Stimulated activated naive CD8-positive, alpha-beta T cell treated with anti-CD3 and anti-CD28 coated beads, Interleukin-15, Interleukin-2, amounts not matched to agents 100 U/mL and 50 U/mL, for 24 hours (primary cell): ENCODE data around the gene JMY.

ENCODE experiments used
- ATAC-seq: fragments of 150-1000 bp; cut with Tn5 transposase; one replicate; pipeline ENCODE4 v1.10.0; 2021
- DNase-seq: peaks from one replicate; pipeline ENCODE4 v3.0.0; 2021

Gene JMY, protein sequence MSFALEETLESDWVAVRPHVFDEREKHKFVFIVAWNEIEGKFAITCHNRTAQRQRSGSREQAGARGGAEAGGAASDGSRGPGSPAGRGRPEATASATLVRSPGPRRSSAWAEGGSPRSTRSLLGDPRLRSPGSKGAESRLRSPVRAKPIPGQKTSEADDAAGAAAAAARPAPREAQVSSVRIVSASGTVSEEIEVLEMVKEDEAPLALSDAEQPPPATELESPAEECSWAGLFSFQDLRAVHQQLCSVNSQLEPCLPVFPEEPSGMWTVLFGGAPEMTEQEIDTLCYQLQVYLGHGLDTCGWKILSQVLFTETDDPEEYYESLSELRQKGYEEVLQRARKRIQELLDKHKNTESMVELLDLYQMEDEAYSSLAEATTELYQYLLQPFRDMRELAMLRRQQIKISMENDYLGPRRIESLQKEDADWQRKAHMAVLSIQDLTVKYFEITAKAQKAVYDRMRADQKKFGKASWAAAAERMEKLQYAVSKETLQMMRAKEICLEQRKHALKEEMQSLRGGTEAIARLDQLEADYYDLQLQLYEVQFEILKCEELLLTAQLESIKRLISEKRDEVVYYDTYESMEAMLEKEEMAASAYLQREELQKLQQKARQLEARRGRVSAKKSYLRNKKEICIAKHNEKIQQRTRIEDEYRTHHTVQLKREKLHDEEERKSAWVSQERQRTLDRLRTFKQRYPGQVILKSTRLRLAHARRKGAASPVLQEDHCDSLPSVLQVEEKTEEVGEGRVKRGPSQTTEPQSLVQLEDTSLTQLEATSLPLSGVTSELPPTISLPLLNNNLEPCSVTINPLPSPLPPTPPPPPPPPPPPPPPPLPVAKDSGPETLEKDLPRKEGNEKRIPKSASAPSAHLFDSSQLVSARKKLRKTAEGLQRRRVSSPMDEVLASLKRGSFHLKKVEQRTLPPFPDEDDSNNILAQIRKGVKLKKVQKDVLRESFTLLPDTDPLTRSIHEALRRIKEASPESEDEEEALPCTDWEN

DNA sequence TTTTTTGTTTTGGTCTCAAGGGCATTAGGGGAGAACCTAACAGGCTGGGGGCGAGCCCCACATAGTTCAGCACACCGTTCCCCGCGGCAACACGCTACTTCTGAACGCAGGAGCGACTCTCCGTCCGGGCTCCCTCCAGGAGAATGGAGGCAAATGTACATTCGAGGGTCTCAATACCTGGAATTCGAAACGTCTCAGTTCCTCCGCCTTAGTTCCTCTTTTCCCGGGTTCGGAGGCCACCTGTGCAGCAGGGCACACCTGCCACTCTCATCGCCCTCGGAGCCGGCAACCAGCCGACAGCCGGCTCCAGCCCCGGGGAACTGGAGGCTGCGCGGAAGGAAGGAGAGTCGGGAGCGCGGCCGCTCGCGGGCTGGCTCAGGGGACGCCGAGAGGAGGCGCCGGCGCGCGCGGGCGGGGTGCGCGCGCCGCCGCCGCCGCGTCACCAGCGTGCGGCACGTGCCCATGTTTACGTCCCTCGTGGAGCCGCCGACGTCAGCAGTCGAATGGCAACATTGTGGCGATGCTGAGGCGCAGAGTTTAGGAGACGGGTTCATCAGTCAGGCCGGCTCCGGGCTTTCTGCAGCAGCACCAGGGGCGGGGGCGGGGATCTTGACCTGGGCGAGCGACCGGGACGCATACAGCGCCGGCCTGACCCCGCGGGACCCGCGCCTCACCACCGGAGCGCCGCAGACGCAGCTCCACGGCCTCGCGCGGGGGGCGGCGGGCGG, at the start of gene JMY:
JMY (plus strand) TSS at position 498 of the 728 bp plus-strand sequence. CDS start 520 bp downstream, outside the sequence.
- peak; percentile 83 for DNase-seq
- peak; percentile 79 for ATAC-seq

DNA sequence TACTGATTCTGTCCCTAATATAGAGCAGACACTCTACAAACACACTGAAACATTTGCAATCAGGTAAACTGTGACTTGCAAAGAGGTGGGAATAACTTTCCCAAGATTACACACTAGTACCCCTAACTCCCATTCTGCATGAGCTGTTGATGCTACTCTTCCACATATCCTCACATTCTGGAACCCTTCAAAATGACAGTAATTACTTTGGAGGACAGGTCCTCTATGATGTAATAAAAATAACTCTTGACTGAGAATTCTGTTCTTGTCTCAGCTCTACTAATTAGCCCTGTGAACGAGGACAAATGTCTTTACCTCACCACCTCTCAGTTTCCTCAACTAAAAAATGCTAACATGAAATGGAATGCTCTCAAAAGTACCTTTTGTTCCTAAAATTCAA, 49.5 kb upstream of the JMY start:
- ATAC-seq = no peak
- no peak for DNase-seq

DNA sequence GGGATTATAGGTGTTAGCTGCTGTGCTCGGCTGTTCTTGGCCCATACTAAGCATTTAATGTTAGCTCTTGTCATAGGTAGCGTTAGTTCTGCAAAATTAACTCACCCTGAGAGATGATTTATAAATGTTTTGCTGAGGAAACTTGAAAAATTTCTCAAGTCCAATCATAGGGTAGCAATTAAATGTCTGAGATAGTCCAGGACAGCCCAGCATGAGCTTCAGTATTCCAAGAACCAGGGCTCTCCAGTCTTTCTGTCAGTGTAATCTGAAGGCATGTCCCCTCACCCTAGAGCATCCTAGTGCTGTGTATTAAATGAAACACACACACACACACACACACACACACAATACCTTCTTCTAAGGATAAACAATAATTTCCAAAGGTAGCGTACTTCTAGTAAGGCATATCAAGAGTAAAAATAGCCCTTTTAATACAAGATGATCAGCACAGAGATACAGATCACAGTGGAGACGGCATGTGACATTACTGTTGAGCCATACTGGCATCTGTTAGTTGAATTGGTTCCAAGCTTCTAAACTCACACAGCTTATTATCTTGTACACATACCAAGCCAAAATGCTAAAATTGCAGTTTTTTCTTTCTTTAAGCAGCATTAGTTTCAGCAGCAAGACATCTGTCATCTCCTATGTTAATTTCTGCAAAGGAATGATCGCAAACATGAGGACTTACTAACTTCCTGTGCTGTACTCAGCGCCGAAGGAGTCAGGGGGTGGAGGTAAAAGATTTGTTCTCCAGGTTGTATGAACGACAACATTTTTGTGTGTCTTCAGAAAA, 46.3 kb upstream of the JMY start:
- ATAC-seq (no peak), DNase-seq (no peak)

DNA sequence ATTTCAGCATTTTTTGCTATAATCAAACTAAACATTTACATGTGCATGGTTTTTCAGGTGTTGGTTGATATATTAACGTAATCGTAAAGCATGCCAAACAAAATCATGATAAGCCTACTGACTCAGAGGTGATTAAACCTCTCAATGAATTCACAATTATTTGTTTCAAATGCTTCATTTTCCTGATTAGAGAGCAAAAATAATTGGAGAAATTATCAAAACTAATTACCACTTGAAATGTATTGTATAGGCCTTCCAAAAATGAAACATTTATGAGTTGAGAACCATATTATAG, 45.7 kb upstream of the JMY start:
- no peak for ATAC-seq
- DNase-seq = no peak

DNA sequence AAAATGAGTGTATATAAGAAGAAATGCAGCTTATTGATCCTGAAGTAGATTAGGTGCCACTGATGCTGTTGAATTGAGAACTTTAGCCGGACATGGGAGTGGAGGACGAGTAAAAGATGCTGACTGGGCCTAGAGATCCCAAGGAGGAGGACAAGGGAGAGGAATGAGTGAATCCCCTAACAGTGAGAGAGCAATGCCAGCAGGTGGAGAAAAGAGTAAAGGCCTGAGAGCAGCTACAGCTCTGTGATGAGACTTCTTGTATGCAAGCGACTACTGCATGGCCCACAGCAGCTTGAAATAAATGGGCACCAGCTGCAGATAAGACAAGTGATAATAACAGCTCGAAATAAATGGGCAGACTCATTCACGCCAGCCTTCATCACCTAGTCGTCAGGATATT, 44.5 kb upstream of the JMY start:
- ATAC-seq (no peak), DNase-seq (no peak)

DNA sequence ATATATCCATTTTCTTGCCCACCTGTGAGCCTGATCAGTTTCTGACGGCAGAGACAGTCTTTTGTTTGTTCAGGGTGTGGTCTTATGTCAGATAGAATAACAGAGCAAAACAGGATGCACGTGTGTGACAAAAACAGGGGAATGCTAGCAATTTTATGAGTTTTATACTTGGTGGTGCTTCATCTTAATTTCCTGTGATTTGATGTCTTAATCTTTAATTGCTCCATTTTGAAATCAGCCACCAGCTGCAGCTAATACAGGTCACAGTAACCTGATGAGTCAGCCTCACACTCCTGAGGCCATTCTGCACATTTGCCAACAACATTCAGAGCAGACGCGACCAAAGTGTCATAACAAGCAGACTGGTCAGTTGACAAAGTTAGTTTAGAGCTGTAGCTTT, 42.3 kb upstream of the JMY start:
- no peak for ATAC-seq
- DNase-seq = no peak

DNA sequence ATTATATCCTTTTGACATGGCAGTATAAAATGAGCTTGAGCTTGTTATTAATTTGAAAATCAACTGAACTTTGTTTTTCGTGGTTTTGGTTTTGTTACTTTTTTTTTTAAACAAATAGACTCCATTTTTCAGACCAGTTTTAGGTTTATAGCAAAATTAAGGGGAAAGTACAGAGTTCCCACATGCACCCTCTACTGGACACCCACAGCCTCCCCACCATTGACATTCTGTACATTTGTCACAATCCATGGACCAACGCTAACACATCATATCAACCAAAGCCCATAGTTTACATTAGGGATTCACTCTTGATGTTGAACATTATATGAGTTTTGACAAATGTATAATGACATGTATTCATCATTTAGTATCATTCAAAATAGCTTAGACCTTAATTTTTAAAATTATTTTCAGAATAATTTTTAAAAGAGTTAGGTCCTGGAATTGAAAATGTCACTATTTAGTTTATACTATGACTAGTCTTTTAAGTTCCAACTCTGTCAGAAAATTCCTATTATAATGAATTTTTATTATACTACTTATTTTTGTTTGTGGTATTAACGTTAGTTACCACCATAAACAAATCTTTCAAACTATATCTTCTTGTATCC, 35.3 kb upstream of the JMY start:
- ATAC-seq = no peak
- DNase-seq = no peak

DNA sequence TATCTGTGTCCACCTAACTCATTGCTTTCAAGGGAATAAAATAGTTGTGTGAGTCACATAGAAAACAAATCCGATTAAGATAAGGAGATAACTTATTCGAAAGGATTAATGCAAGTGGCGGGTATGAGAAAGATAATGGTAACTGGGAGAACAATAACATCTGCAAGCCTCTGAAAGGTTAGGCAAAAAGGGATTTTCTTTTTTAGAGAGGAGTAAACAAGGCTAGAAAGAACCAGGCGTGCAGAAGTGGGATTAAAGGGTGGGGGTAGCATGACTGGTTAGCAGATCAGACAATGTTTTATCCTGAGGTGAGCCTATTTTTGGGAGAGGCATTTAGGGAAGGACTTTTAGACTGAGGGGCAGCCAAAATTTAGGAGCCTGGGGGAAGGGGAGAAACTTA, 34.7 kb upstream of the JMY start:
- DNase-seq = no peak
- ATAC-seq = no peak

DNA sequence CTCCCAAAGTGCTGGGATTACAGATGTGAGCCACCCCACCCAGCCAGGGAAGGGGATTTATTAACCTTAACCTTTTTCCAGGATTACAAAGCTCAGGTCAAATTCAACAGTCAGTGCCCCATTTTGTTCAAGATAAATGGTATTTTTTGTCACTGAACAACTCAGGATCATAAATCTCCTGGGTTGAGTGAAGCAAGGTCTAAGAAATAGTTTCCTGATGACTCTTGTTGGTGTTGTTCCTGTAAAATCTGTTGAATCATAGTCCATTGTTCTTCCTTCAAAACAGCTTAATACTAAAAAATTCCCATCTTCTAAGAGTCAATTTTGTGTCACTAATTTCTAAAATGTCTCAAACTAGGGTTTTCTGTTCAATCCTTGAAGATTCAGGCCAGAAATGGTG, 33.9 kb upstream of the JMY start:
- DNase-seq (no peak), ATAC-seq (no peak)

DNA sequence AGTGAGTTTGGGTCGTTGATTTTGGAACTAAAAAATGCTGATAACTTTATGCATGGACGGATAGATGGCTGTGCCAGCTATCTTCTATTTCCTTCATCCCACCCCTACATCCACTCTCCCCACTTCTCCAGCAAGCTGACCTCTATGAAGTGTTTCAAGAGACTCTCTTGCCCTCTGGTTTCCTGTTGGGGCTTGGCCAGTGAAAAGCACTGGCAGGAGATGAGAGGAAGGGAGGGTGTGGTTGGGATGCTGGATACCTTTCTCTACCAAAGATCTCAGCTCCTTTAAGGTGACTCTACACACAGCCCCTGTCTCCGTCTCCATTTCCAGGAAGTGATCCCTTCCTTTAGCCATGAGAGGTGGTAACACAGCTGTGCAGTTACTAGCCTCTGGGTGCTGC, 30.0 kb upstream of the JMY start:
- ATAC-seq = no peak
- DNase-seq = no peak

DNA sequence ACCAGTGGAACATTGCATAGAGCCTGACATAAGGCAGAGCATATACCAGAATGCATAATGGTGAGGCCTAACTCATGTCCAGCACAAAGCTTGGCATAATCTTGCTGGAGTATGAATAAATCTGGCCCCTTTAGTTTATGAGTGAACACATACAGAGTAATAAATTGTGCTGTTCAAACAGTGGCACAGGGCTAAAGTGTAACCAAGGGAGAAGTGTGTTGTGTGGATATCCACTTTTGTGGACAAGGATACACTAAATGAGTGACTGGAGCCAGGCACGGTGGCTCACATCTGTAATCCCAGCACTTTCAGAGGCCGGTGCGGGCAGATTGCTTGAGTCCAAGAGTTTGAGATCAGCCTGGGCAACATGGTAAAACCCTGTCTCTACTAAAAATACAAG, 29.4 kb upstream of the JMY start:
- ATAC-seq (no peak), DNase-seq (no peak)

DNA sequence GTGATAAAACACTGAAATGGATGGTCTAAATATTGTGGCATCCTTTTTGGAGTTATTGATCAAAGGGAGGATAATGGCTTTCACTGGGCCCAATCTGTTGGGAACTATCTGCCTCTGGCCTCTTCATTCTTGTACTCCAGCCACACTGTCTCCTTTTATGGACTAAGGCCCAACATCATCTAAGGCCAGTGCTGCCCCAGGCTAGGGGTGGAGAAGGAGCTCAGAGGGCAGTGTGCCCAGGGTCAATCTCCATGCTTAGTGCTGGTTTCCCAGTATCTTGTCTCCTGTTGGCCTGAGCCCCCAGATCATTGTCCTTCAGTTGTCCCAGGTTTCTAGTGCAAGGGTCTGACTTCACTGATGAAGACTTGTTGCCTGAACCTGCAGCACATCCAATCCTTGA, 26.4 kb upstream of the JMY start:
- ATAC-seq = no peak

DNA sequence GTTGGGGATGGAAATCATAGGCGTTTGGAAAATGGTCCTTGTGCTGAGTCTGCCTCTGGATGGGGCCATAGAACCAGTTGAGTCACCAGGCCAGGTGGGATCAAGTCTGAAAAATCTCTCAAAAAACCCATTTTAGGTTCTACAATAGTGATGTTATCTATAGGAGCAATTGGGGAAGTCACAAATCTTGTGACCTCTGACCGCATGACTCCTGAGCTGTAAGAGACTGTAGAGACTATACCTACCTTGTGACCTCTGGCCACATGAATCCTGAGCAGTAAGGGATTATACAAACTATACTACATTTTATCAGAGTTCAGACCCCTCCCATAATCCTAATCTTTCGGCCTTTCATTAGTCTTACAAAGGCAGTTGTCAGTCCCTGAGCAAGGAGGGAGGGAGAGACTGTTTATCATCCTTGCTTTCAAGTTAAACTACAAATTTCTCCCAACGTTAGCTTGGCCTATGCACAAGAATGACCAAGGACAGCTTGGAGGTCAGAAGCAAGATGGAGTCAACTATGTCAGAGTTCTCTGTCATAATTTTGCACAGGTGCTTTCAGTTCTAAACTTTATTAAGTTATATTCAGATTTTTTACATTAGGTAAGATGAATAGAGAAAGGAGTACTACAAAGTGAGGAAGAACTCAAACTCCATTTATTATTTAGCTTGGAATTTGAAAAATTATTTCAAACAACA, 11.5 kb upstream of the JMY start:
- DNase-seq = no peak
- no peak for ATAC-seq

More for the DNA sequence above, 26.4 kb upstream of the JMY start:
- DNase-seq = no peak

DNA sequence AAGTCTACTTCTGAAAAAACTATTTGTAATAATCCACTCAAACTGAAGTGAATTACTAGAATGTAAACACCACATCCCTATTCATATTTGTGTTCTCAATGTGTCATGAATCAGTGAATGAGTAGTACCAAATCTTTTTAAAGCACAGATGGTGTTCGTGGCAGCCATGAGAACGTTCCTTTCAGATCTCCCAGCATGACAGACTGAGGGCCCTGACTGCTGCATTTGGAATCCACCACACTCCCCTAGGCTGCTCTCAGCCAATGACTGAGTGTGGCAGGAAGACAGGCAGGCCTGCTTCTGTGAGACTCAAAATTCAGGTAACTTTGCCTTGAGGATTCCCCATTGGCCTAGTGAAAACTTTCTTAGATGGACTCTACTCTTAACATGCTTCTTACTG, 10.9 kb upstream of the JMY start:
- ATAC-seq (no peak), DNase-seq (no peak)

DNA sequence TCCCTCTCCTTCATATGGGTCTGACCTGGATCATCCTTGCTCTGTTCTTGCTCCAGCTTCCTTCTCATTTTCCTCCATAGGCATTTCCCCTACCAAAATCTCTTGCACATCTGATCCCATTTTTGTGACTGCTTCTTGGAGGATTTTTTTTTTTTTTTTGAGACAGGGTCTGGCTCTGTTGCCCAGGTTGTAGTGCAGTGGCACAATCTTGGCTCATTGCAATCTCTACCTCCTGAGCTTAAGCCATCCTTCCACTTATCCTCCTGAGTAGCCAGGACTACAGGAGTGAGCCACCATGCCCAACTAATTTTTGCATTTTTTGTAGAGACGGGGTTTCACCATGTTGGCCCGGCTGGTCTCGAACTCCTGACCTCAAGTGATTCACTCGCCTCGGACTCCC, 10.5 kb upstream of the JMY start:
- ATAC-seq (no peak), DNase-seq (no peak)

DNA sequence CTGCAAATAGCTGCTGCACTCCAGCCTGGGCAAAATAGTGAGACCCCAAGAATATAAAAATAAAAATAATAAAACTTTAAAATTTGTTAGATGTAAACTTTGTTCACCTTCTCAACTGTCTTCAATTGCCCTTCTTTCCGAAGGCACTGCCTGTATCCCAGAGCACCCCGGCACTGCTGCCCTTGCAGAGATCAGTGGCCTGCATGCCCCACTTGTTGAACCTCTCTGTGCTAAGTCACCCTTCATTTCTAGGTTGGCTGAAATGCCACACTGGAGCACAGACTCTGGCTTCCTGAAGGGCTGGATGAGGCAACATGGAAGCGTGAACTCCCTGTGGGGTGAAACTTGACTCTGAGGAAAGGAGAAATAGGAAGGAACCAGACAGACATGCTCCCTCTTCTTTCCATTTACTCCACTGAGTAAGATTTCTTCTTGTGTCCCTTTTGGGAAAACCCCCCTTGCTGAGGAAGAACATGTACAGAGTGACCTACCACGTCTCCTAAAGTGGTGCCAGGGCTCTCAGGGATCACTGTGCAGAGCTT, 8.4 kb upstream of the JMY start:
- DNase-seq (no peak), ATAC-seq (no peak)

DNA sequence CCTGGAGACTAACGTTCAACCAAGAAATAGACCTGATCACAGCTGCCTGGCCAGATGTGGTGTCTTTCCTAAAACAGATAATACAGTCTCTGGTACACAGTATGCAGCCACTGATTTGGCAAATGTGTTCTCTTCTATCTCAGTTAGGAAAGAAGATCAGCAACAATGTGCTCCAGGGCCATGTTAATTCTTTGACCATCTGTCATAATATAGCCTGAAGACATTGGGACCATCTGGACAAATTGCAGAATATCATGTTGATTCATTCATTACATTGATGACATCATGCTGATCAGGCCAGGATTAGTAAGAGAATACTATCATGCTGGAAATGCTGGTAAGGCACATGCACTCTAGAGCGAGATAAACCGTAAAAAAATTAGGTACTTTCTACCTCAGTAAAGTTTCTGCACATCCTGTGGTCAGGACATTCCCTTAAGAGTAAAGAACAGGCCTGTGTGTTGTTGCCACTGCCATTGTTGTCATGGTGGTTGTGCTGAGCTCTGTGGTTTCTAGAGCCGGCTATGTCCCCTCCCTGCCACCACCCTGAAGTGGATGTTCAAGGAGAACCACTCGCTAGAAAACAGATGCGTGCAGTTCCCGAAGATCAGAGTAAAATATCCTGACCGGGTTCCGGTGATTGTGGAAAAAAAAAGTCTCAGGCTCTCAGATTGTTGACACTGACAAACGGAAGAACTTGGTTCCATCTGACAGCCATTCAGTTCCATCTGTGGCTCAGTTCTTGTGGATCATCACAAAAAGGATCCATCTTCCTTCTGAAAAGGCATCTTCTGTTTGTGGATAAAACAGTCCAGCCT, 6.4 kb upstream of the JMY start:
- DNase-seq (no peak), ATAC-seq (peak; percentile 71)

DNA sequence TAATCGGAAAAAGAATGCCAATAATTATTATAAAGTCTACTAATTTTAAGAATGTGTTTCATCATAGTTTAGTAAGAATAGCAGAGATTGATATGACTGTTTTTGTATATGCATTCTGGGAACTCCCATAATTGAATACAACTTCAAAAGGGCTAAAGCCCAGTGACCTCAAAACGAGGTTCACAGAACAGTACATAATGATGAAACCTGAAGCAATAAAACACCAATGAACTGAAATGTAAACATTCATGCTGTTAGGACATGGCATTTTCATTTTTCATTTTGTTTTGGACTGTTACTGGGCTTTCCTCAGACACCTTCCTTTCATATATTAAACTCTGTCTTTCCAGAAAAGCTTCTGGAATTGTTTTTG, 684 bp upstream of the JMY start:
- ATAC-seq (no peak), DNase-seq (no peak)

DNA sequence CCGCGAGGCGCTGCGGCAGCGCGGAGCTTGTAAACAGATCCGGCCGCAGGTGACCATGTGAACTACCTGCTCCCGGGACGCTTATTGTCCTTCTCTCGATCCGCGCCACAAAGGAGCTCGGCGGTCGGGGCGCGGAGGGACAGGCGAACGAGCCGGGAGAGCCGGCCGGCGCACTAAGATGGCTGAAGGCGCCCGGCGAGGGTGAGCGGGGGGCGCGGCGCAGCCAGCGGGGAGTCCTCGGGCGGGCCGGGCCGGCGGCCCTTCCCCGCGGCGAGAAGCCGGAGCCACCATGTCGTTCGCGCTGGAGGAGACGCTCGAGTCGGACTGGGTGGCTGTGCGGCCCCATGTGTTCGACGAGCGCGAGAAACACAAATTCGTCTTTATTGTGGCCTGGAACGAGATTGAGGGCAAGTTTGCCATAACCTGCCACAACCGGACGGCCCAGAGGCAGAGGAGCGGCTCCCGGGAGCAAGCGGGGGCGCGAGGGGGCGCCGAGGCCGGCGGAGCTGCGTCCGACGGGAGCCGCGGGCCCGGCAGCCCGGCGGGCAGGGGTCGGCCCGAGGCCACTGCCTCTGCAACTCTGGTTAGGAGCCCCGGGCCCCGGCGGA, 535 bp downstream of the JMY start:
- DNase-seq = peak; percentile 50
- peak; percentile 15 for ATAC-seq
